ENCODE measurements around the gene SLC51B.

SLC51B gene

GRCh38 chr15:65094294-65094995 is 49.3 kb downstream of the SLC51B start:
- H3K36me3 ChIP-seq (ENCODE audit: control insufficient read depth, low read length): peaks cover 18% of the 10 kb centered on the region
- H3K27me3 ChIP-seq (ENCODE audit: control insufficient read depth, low read length): no peaks in the 10 kb centered on the region
- no peaks in the 10 kb centered on the region for H3K4me1 ChIP-seq (ENCODE audit: control insufficient read depth, low read length)
- TF ChIP-seq EZH2phosphoT487 (IDR thresholded peaks at IDR 0.05; ENCODE audit: borderline replicate concordance, low read length) (no peak), CTCF (IDR thresholded peaks at IDR 0.05; ENCODE audit: low read depth, low read length, poor library complexity, severe bottlenecking) (no peak)
- H3K79me2 ChIP-seq (ENCODE audit: control insufficient read depth, low read length): no peaks in the 10 kb centered on the region
- H3K4me3 ChIP-seq (ENCODE audit: low read length): no peak overlapping the region
- H3K9me3 ChIP-seq (ENCODE audit: control insufficient read depth, insufficient read depth, low read length): no peaks in the 10 kb centered on the region
- no peaks in the 10 kb centered on the region for H3K9me2 ChIP-seq (replicated peaks; ENCODE audit: control insufficient read depth, low read length)
- no peak overlapping the region for H3K27ac ChIP-seq (ENCODE audit: low read depth, low read length)
- no peak overlapping the region for H3K4me2 ChIP-seq (ENCODE audit: low read length)
- no peaks in the 10 kb centered on the region for H3F3A ChIP-seq (ENCODE audit: control insufficient read depth, insufficient read depth)
- no peaks in the 10 kb centered on the region for H4K20me1 ChIP-seq (ENCODE audit: control insufficient read depth, insufficient read depth, low read depth, low read length)

GRCh38 chr15:65095011-65095746 is 50.0 kb downstream of the SLC51B start:
- H3K9me3 ChIP-seq (ENCODE audit: control insufficient read depth, insufficient read depth, low read length): no peaks in the 10 kb centered on the region
- peaks cover 21% of the 10 kb centered on the region for H3K36me3 ChIP-seq (ENCODE audit: control insufficient read depth, low read length)
- no peak overlapping the region for H3K4me3 ChIP-seq (ENCODE audit: low read length)
- H3F3A ChIP-seq (ENCODE audit: control insufficient read depth, insufficient read depth): no peaks in the 10 kb centered on the region
- no peaks in the 10 kb centered on the region for H4K20me1 ChIP-seq (ENCODE audit: control insufficient read depth, insufficient read depth, low read depth, low read length)
- no peak overlapping the region for H3K27ac ChIP-seq (ENCODE audit: low read depth, low read length)
- H3K79me2 ChIP-seq (ENCODE audit: control insufficient read depth, low read length): no peaks in the 10 kb centered on the region
- H3K9me2 ChIP-seq (replicated peaks; ENCODE audit: control insufficient read depth, low read length): no peaks in the 10 kb centered on the region
- H3K4me1 ChIP-seq (ENCODE audit: control insufficient read depth, low read length): no peaks in the 10 kb centered on the region
- no peak overlapping the region for H3K4me2 ChIP-seq (ENCODE audit: low read length)
- no peaks in the 10 kb centered on the region for H3K27me3 ChIP-seq (ENCODE audit: control insufficient read depth, low read length)
- no peak for TF ChIP-seq CTCF (IDR thresholded peaks at IDR 0.05; ENCODE audit: low read depth, low read length, poor library complexity, severe bottlenecking)

- H3F3A ChIP-seq (ENCODE audit: control insufficient read depth, insufficient read depth): no peaks in the 10 kb centered on the region
- H3K4me3 ChIP-seq (ENCODE audit: low read length): no peak overlapping the region
- peaks cover 26% of the 10 kb centered on the region for H3K36me3 ChIP-seq (ENCODE audit: control insufficient read depth, low read length)
- no peaks in the 10 kb centered on the region for H3K27me3 ChIP-seq (ENCODE audit: control insufficient read depth, low read length)
- H4K20me1 ChIP-seq (ENCODE audit: control insufficient read depth, insufficient read depth, low read depth, low read length): no peaks in the 10 kb centered on the region
- no peaks in the 10 kb centered on the region for H3K4me1 ChIP-seq (ENCODE audit: control insufficient read depth, low read length)
- TF ChIP-seq CTCF (IDR thresholded peaks at IDR 0.05; ENCODE audit: low read depth, low read length, poor library complexity, severe bottlenecking) (no peak), EZH2phosphoT487 (IDR thresholded peaks at IDR 0.05; ENCODE audit: borderline replicate concordance, low read length) (no peak)
- no peak overlapping the region for H3K4me2 ChIP-seq (ENCODE audit: low read length)
- no peaks in the 10 kb centered on the region for H3K9me2 ChIP-seq (replicated peaks; ENCODE audit: control insufficient read depth, low read length)
- no peaks in the 10 kb centered on the region for H3K79me2 ChIP-seq (ENCODE audit: control insufficient read depth, low read length)
- H3K9me3 ChIP-seq (ENCODE audit: control insufficient read depth, insufficient read depth, low read length): no peaks in the 10 kb centered on the region
- no peak overlapping the region for H3K27ac ChIP-seq (ENCODE audit: low read depth, low read length)
Observed at GRCh38 chr15:65095747-65096104, 50.5 kb downstream of the SLC51B start.
